Fibroblast of peridontal ligament (primary cell): Measurements from ENCODE around the gene SLC8A3.

ENCODE experiments used
- DNase-seq: peaks from one replicate; pipeline ENCODE4 v3.0.0-alpha.2; 2010; ENCODE audit errors: extremely low read depth

The SLC8A3 gene

DNA sequence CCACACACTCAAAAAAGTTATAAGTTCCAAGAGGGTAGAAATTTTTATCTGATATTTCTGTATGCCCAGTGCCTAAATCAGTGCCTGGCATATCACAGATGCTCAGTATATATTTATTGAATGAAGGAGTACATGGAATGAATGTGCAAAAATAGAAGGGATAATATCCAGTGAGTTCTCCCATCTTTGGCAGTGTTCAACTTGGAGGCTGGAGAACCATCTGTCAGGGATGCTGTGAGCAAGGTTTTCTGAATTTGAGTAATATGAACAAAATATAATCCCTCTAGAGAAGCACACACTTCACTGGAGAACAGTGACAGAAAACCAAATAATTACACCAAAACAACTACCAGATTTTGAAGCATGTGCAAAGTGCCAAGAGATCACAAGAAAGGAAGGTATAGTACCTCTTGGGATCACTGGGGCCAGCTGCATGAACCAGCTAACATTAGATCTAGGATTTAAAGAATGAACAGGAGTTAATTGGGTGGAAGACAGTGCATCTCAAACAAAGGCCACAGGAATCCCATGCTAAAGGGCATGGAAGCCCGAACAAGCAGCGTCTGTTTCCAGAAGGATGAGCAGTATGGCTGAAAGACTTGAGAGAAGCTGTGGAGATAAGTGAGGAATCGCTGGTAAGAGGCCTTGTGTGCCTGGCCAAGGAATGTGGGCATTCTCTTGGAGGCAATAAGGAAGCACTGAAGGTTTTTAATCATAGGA lies 11.5 kb downstream of the SLC8A3 start:
- no peak for DNase-seq

DNA sequence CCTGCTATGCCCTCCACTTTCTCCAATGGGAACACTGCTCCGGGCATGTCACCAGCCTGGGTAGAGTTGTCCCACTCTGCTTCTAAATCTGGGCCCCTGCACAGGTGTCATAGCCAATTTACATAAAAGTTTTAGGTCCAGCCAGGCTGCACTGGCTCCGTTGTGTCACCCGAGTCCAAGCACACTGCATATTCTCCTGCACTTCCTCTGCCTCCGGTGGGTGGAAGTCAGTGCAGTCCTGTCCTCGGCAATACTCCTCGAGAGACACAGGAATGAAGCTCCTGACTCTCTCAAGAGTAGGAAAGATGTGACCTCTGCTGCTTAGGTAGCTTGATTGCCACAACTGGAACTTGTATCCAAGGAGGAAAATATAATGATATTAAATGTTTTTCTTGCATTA lies 15.2 kb downstream of the SLC8A3 start:
- DNase-seq: no peak

DNA sequence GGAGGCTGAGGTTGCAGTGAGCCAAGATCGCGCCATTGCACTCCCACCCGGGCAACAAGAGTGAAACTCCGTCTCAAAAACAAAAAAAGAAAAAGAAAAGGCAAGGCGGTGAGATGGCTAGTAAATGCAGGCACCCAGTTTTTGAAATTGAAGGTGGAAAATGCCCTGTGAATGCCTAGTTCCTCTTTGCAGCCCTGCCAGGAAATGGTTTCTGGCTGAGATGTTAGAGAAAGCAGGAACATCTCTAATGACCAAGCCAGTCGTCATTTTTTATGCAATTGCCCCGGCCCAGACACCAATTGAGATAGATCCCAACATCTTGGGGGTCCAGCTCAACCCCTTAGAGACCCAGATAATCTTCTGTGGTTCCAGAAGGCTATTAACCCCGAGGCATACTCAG lies 17.0 kb downstream of the SLC8A3 start:
- no peak for DNase-seq

DNA sequence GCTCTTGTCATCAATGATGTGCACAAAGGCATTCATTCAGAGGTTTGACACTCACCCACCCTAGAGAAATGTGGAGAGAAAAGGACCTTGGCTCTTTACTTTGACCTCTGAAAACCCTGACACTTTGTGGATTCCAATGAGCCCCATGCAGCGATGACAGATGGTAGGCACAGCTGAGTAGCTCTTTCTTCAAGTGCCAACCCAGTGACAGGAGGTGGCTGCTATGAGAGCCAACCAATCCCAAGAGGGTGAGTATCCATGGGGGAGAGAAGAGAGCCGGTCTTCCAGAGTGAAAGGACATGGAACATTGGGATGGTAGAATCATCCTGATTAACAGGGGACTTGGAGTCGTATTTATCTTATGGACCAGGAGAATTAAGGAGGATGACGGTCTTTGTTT lies 17.8 kb downstream of the SLC8A3 start:
- no peak for DNase-seq

DNA sequence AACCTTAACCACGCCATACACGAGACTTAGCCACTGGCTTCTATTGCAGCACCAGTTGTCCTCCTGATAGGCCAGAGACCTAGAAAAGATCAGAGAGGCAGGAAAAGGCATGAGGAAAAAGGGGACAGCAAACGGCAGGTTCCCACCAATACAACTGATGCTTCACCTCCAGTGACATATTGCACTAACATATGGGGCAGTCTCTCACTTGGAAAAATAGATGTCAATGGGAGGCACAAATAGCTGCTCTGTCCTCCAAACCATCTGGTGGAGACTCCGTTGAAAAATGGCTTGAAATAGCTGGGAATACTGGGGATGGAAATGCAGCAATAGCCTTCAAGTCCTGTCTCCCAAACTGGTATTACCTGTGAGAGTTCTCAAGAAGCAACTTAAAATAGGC lies 20.3 kb downstream of the SLC8A3 start:
- DNase-seq: no peak

DNA sequence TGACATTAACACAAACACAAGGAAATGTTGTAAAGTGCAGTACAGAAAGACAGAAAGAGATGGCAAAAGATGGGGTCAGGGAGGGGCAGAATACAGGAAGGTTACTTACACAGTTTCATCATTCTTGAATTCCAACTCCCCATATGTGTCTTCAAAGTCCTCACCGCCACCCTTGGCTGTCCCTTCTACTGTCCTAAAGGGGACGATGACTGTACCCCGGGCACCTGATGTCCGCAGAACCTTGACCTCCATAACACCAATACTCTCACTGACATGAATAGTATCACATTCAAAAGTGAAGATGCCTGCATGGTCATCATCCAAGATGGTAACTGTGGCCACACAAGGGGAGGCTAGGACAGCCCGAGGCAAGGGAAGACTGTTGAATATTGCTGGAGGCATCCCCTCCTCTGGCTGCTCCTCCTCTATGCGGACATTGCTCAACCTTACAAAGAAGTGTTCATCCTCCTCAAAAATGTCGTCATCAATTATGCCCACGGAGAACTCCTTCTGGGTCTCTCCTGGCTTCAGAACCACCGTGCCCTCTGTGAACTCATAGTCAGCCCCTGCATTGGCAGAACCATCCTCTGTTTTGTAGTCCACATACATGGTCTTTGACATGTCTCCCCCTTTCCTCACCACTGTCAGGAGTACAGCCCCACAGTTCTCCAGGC lies 22.1 kb downstream of the SLC8A3 start:
- no peak for DNase-seq

DNA sequence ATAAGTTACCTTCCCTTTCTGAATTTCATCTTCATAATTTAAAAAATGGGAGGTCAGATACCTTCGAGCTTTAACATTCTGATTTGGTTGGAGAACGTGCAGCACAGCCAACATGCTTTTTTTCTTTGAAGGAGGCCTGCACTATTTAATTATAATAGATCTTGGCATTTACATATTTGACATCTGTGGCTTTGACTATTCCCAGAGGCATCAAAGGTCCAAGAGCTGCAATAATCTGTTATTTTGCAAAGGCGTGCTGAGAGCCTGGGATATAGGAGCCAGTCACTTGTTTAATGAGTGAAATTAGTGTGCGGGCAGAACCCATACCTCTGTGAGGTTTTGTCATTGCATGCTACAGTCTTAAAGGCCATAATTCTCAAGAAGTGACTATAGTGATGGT lies 26.4 kb downstream of the SLC8A3 start:
- DNase-seq: no peak

DNA sequence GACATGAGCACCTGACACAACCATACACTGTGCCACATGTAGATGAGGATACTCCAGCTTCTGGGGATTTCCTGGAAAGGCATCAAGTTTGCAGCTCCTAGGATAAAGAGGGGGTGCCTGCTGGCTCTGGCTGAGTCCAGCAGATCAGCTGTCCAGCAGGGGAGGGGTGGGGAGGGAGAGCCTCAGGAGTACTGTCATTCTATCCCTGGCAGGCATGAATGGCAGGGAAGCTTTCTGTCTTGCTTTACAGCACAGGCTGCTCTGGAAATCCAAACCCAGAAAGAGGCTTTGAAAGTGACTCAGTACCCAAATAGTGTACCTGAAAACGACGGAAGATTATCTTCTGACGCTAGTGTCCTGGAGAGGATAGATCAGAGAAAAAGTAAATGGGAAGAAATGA lies 32.2 kb downstream of the SLC8A3 start:
- no peak for DNase-seq

DNA sequence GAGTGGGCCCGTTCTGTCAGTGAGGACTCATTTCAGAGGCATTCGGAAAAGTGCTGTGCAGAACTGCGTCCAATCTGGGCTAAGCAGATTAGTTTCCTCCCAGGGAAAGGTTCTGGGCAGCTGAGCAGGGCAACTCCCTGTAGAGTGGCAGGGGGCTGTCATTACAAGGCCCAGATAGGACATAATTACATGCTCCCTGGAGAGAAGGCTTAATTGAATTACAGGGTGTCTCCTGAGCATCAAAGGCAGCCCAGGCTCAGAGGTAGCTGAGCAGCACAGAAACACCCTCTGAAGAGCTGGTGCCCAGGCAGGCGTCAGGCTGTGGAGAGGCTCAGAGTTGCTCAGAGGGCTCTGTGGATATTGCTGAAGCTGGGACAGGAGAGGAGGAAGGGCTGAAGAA lies 36.0 kb downstream of the SLC8A3 start:
- DNase-seq: no peak

DNA sequence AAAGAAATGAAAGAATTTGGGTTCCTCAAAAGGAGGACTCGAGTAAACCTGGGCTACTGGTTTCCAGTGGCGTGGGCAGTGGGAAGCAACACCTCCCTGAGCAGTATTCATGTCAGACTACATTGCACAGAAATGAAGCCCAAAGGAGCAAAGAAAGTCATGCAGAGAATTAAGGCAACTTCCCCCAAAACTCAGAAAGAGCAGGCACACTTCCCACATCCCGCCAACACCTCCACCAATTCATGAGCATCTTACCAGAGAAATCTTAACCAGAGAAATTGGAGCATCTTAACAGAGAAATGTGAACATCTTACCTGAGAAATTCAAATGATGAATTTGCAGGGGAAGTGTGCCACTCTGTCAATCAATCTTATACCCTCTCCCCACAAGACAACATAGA lies 36.7 kb downstream of the SLC8A3 start:
- no peak for DNase-seq

DNA sequence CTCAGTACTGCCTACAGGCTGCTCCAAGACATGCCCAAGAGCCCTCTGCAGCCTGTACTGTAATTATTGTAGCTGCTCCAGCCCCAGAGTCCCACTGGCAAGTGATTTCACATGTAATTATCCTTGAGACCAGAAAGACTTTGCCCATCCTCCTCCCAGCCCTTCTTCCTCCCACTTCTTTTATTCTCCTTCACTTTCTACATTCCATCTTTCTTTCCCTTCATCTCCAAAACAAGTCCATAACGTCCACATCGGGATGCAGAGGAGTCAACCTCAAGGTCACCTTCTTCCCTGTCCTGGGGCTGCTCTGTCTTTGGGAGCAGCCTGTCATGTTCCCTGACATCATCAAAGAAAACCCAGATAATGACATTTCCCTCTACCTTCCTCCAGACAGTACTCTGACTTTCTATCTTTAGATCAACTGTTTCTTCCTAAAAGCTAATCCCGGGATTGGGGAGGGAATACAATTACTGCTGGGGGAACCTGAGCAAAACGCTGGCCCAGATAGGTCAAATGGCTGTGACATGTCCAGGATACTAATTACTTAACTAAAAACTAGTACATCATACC lies 39.1 kb downstream of the SLC8A3 start:
- no peak for DNase-seq

DNA sequence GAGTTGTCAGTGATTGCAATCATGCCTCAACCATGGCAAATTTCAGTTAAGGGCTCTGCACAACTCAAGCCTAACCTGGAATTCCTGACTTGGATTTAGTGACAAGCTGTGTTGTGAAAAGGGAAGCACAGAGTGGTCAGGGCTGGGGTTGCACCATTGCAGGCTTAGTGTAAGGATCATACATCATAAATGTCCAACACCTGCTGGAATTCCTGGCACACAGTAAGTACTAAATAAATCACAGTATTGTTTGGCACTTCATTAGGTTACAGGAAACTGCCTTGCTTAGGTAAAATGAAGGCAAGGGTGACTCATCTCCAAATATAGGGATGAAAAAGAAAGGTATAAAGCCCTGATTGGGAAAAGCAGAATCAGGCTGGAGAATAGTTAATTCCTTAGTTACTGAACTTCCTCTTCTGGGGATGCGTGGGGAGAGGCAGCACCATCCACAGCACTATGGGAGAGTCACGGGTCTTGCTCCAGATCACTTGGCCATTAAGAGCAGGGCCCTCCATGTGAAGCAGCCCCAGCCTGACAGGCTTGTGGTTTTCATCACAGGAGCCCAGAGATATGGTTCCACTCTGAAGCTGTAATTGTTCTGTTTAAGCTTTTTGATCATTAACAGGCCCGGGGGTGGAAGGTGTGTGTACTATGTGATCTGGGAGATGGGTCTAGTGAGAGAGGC lies 39.7 kb downstream of the SLC8A3 start:
- no peak for DNase-seq

DNA sequence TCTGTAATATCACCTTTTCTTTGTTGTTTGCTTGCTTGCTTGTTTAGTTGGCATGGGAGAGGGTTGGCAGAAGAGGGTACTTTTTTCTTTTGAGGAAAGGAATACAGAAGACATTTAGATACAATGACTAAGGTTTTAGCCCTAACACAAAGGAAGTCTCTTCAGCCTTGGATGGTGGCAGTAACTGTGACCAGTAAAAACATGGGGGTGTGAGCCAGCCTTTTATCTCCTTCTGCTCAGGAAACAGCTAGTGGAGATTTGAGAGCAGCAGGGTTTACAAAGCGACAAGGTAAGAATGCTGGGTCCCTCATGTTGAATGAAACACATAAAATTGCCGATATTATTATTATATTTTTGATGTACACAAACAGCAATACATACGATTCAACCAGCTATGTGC lies 40.4 kb downstream of the SLC8A3 start:
- no peak for DNase-seq

DNA sequence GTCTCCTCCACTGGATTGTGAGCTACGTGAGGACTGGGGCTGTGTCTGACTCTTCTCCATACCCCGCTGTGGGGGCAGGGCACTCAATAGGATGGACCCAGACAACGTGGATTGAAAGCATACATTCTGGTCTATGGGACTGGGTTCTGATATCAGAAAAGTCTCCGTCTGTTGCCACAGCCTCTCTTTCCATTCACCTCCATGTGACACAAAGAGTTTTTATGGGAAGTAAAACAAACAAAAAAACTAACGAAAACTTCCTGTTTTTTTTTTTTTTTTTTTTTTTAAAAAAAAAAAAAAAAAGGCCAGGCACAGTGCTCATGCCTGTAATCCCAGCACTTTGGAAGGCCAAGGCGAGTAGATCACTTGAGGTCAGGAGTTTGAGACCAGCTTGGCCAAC lies 44.7 kb downstream of the SLC8A3 start:
- no peak for DNase-seq

DNA sequence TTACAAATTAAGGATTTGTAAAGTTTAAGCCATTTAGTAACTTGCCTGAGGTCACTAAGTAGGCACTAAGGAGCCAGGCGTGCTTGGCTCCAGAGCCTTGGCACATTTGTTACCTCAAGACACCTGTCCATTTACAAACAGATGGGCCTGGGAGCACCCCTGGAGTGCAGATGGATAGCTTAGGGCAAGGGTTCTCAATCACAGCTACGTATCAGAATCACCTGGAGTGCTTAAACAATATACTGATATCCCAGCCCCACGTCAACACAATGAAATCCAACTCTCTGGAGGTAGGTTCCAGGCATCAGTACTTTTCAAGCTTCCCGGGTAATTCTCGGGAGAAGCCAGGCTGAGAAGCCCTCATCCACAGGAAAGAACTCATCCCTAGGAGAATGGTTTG lies 45.4 kb downstream of the SLC8A3 start:
- no peak for DNase-seq

DNA sequence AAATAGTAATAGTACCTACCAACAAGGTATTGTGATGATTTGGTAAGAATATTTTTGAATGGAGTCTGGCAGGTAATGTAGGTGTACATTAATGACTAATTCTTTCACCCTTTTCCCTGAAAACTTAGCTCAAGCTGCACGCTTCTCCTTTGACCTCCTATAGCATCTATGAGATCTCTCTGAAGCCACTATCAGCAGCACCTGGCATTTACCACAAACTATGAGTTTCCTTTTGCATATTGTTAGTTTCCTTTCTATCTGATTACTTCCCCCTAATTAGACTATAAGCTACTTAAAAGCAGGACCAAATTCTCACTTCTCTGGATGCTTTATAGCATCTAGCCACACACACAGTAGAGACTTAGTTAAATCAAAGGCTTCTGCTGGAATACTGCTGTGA lies 48.1 kb downstream of the SLC8A3 start:
- DNase-seq: no peak

DNA sequence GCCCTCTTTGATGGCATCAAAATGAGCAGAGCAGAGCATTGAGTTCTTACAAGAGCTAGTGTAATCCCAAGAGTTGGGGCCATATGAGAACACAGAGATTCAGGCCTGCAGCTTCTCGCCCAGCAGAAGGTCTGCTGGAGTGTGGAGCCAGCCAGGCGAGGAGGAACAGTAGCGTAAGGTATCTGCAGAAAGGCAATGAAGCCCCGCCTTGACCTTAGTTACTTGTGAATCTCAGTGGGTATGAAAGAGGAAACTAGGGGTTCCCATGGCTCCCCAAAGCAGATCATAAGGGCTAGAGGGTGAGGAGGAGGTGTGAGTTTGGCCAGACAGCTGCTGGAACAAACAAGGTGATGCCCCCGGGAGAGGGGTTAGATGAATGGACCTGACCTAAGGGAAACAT lies 49.4 kb downstream of the SLC8A3 start:
- DNase-seq: no peak

DNA sequence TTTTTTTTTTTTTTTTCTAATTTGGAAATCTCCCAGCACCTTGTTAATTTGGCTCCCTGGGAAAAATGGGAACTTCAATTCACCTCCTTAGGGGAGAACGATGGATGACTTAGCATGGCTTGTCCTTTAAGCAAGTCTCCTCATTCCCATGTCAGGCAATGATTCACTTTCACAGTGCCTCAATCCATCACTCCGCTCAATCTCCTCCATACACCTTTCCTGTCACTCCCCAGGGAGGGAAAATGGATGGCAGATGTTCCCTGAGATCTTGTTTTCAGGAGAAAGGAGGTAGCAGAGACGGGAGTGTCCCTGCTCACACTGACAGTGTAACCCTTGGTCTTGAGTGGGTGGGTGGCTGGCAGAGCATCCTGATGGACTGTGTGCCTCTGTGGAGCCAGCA lies 51.0 kb downstream of the SLC8A3 start:
- no peak for DNase-seq

DNA sequence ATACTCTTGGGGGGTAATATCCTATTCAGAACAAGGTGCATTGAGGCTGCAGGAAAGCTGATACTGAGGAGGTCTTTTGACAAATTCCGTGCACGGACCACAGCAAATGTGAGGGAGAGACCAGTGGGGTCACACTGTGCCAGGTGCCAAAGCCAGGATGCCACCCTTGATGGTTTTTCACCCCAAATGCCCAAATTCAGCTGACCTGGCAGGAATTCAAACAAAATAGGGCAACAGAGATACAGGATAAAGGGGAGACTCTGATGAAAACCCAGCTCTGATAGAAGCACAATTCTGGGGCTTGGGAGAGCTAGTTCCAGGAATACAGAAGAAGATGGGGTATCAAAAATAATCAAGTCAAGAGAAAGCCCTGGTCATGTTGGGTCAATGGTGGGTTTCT lies 55.3 kb downstream of the SLC8A3 start:
- DNase-seq: no peak

DNA sequence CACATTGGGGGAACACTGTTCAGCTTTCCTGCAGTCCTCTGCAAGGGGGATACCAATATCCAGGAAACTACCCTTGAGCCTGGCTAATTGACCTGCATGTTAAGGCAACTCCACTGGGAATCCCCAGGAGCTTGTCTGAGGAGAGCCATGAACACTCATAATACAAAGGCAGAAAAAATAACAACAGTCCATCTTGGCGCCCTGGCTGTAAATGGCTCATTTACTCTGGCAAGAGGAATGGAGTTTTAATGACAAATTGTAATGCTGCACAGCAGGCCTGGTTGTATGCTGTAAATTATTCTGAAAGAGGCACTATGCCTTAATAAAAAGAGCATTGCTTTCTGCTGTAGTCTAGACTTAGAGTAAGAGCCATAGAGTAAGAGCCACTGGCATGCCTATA lies 58.3 kb downstream of the SLC8A3 start:
- DNase-seq: no peak

DNA sequence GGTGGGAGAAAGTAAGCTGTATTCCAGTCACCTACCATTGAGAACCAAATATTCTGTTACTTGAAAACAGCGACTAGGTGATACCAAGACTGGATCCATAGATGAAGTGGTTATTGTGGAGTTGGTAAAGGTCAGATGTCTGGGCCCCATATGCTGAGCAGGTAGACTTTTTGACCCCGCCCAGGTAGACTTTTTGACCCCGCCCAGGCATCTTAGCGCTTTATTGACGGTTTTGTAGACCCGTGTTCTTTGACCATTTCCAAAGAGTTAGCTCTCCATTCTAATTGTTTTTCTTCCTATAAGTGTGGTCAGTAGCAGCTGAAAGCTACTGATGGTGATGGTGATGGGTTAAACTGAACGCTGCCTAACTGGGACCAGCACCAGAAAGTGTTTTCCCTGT lies 61.6 kb downstream of the SLC8A3 start:
- DNase-seq: no peak

DNA sequence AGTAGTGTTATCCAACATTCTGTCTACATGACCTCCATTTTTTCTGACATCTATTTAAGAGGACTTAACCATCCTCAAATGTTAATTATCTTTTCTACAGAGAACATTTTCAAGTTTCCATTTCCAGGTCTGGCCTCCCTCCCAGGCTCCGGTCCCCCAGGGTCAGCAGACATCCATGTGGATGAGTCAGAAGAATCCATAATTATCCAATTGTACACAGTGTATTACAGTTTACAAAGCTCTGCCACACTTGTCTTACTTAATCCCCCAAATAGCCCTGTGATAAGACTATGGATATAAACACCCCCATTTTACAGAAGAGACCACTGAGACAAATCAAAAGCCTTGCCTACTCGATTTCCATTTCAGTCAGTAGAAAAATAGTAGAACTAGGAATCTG lies 65.0 kb downstream of the SLC8A3 start:
- no peak for DNase-seq

DNA sequence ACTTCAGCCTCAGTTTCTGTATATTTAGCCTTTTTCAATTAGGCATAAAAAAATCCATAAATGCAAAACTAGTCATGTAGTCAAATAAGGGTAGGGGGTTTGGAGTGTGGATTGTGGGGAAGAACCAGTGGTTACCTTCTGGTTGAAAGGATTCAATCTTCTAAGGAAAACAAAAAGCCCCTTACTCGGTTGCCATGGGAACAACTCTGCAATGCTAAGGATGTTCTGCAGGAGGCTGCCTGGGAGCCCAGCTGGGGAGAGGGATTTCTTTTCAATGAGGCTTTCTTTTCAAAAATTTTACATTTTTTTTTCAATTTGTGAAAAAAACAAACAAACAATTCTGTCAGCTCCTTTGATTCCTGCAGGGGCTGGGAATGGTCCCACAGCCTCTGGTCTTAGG lies 67.2 kb downstream of the SLC8A3 start:
- DNase-seq: no peak
